ENCODE data around the gene LACC1.

GRCh38 chr13:43920965-43921674 lies 41.4 kb downstream of the LACC1 start:
- TF ChIP-seq CTCF (IDR thresholded peaks at IDR 0.05) (no peak), EZH2 (IDR thresholded peaks at IDR 0.05) (no peak), EZH2phosphoT487 (IDR thresholded peaks at IDR 0.05) (no peak)

All from neural progenitor cell (in vitro differentiated cells).